ENCODE measurements around the gene EPN2. TPM values are rescaled to one million over a fixed set of nuclear protein-coding genes. Genes with fewer than 3 reads are reported as not detected.

EPN2 gene
- total RNA-seq, 2 experiments from 2014 or later = 10.2 to 11.5 TPM

DNA sequence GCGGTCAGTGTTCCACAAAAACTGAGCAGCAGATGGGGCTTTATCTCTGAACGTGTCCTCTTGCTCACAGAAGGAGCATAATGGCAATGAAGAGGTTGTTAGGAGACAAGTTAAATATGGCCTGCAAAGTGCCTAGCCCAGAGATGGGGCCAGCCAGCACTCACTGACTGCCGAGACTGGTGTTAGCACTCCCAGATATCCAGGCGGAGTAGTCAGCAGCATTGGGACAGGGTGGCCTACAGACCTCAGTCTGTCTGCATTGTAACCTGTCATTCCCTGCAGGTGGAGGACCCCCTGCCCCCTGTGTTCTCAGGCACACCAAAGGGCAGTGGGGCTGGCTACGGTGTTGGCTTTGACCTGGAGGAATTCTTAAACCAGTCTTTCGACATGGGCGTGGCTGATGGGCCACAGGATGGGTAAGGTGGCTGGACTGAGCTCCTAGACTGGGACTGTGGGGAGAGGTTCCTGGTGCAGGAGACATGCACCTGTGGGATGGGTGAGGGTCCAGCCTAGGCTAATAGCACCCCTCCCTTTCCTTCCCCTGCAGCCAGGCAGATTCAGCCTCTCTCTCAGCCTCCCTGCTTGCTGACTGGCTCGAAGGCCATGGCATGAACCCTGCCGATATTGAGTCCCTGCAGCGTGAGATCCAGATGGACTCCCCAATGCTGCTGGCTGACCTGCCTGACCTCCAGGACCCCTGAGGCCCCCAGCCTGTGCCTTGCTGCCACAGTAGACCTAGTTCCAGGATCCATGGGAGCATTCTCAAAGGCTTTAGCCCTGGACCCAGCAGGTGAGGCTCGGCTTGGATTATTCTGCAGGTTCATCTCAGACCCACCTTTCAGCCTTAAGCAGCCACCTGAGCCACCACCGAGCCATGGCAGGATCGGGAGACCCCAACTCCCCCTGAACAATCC lies 145.6 kb downstream of the EPN2 start:
- ChIA-PET POLR2A (no interaction called here), CTCF (no interaction called here)

GRCh38 chr17:19383681-19384470 lies 146.7 kb downstream of the EPN2 start:
- POLR2A ChIA-PET = no interaction called here
- CTCF ChIA-PET = interaction anchor here (1.6 kb wide), 1 partner anchor 21 kb away, joined by 4 read pairs; the partner anchor contains the start of gene B9D1

GRCh38 chr17:19384723-19385391 lies 147.7 kb downstream of the EPN2 start:
- CTCF ChIA-PET = interaction anchor here (1.6 kb wide), 1 partner anchor 22 kb away, joined by 4 read pairs; the partner anchor contains the start of gene B9D1
- POLR2A ChIA-PET = no interaction called here

DNA sequence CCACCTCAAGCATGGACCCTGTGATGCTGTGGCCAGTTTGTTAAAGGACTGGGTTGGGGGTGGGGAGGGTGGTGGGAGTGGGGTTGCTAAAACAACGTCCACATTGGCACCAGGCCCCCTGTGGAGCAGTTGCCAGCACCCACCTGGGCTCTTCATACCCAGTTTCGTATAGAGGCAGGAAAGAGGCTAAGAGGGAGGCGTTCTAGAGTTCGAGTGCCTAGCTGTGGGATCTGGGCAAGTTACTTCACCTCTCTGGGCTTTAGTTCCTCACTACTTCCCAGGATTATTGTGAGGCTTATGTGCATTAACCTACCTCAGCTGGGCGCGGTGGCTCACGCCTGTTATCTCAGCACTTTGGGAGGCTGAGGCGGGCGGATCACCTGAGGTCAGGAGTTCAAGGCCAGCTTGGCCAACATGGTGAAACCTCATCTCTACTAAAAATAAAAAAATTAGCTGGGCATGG lies 148.4 kb downstream of the EPN2 start:
- POLR2A ChIA-PET = interaction anchor here (1.3 kb wide), 1 partner anchor 7 kb away, joined by 5 read pairs; the partner anchor contains the start of gene MAPK7
- CTCF ChIA-PET = no interaction called here

Other genes starting within 250 kb of the EPN2 start
- 10 to 100 TPM; 11.2 to 11.6 TPM for gene FAM83G, start 232.6 kb upstream of the EPN2 start, total RNA-seq
- gene GRAP, start 190.4 kb upstream of the EPN2 start, total RNA-seq = 1 to 10 TPM; 6.4 to 8.2 TPM
- 1 to 10 TPM; 1.4 TPM for gene GRAPL, start 109.8 kb upstream of the EPN2 start, total RNA-seq
- 1 to 10 TPM; 7.5 to 9.2 TPM for gene B9D1, start 125.4 kb downstream of the EPN2 start, total RNA-seq
- 10 to 100 TPM; 18.5 to 19.1 TPM for gene MAPK7, start 141.1 kb downstream of the EPN2 start, total RNA-seq
- gene MFAP4, start 149.8 kb downstream of the EPN2 start, total RNA-seq = not detected
- gene RNF112, start 173.9 kb downstream of the EPN2 start, total RNA-seq = under 1 TPM; 0.06 to 0.27 TPM

All from activated CD8-positive, alpha-beta memory T cell treated with anti-CD3 and anti-CD28 coated beads for 36 hours (primary cell).